H1 (cell line): ENCODE measurements around the gene CLMP. TPM values are rescaled to one million over a fixed set of nuclear protein-coding genes. Genes with fewer than 3 reads are reported as not detected.

Experiments
- CTCF ChIA-PET: fragments of 300-600 bp; sonication (Branson Sonifier 250); formaldehyde crosslinking; loops from one replicate; lab custom pipeline; 2021; ENCODE audit not compliant: partially characterized antibody; lab: Charles Lee
- POLR2A ChIA-PET: fragments of 300-600 bp; sonication (Branson Sonifier 250); formaldehyde crosslinking; loops from one replicate; lab custom pipeline; 2021; ENCODE audit warnings: inconsistent platforms; ENCODE audit not compliant: partially characterized antibody; lab: Charles Lee
- DNase-seq, 2 experiments: peaks; one replicate each; pipeline versions ENCODE4 v3.0.0 to v3.0.0-alpha.2; 2010 to 2022; ENCODE audit warnings: low spot score in 2 of 2, low read depth in 1 of 2, mixed read lengths in 1 of 2
- FAIRE-seq: peaks from 2 replicates; lab custom pipeline; 2011; peaks lifted over from hg19 to GRCh38; lab: Jason Lieb, UNC
- H2AFZ ChIP-seq: 2 replicates; pipeline ENCODE4 v1.8.1; 2012; ENCODE audit warnings: low read length, inconsistent platforms
- H2AK5ac ChIP-seq: 2 replicates; pipeline ENCODE4 v1.6.1; 2013; ENCODE audit warnings: low read depth, low read length
- H2BK120ac ChIP-seq: replicated peaks from 2 replicates; pipeline ENCODE3; 2013; ENCODE audit warnings: low read depth, low read length, inconsistent platforms
- H2BK12ac ChIP-seq: 2 replicates; pipeline ENCODE4 v1.6.1; 2013; ENCODE audit warnings: low read depth, low read length
- H2BK15ac ChIP-seq: 2 replicates; pipeline ENCODE4 v1.6.1; 2013; ENCODE audit warnings: low read length
- H2BK20ac ChIP-seq: 2 replicates; pipeline ENCODE4 v1.6.1; 2013; ENCODE audit warnings: low read length
- H2BK5ac ChIP-seq: 2 replicates; pipeline ENCODE4 v1.6.1; 2013; ENCODE audit warnings: low read depth, low read length
- H3K14ac ChIP-seq: 2 replicates; pipeline ENCODE4 v1.6.1; 2013; ENCODE audit warnings: inconsistent platforms; ENCODE audit not compliant: insufficient read length
- H3K18ac ChIP-seq: 2 replicates; pipeline ENCODE4 v1.6.1; 2013; ENCODE audit warnings: low read length; ENCODE audit errors: extremely low read depth
- H3K23ac ChIP-seq: 2 replicates; pipeline ENCODE4 v1.6.1; 2013; ENCODE audit warnings: inconsistent platforms; ENCODE audit not compliant: insufficient read length
- H3K23me2 ChIP-seq: 2 replicates; pipeline ENCODE4 v1.6.1; 2013; ENCODE audit warnings: low read depth, low read length
- H3K27ac ChIP-seq: 2 replicates; pipeline ENCODE4 v1.6.1; 2011; ENCODE audit warnings: low read depth, low read length, inconsistent platforms
- H3K27me3 ChIP-seq, 4 experiments: replicated peaks in 1 of 4; 1 replicate in 1 of 4; 2 replicates in 3 of 4; pipeline versions ENCODE4 v1.6.1 to v1.8.1; 2011 to 2013; ENCODE audit warnings: low read length in 3 of 4, mild to moderate bottlenecking in 3 of 4, inconsistent platforms in 2 of 4, mixed read lengths in 2 of 4, moderate library complexity in 1 of 4; ENCODE audit not compliant: control insufficient read depth in 3 of 4, insufficient read depth in 3 of 4; ENCODE audit errors: extremely low read depth in 1 of 4
- H3K36me3 ChIP-seq, 4 experiments: 2 replicates each; pipeline versions ENCODE4 v1.6.1 to v1.8.1; 2011 to 2013; ENCODE audit warnings: mild to moderate bottlenecking in 4 of 4, low read length in 3 of 4, moderate library complexity in 2 of 4, control low read depth in 1 of 4, inconsistent platforms in 1 of 4; ENCODE audit not compliant: insufficient read depth in 4 of 4, control insufficient read depth in 2 of 4
- H3K4ac ChIP-seq: replicated peaks from 2 replicates; pipeline ENCODE3; 2013; ENCODE audit warnings: low read length, low read depth, mixed read lengths, inconsistent platforms; ENCODE audit not compliant: insufficient read length
- H3K4me1 ChIP-seq, 4 experiments: replicated peaks in 1 of 4; 1 replicate in 1 of 4; 2 replicates in 3 of 4; pipeline versions ENCODE4 v1.6.1 to v1.8.1; 2011 to 2013; ENCODE audit warnings: low read length in 3 of 4, inconsistent platforms in 2 of 4, mixed read lengths in 1 of 4; ENCODE audit not compliant: insufficient read depth in 4 of 4, control insufficient read depth in 3 of 4
- H3K4me2 ChIP-seq, 2 experiments: 2 replicates each; pipeline versions ENCODE4 v1.6.1 to v1.8.1; 2011 to 2013; ENCODE audit warnings: low read depth in 2 of 2, low read length in 2 of 2, control low read depth in 1 of 2, inconsistent platforms in 1 of 2, mild to moderate bottlenecking in 1 of 2; ENCODE audit not compliant: insufficient read depth in 1 of 2
- H3K4me3 ChIP-seq, 4 experiments: fragments of 200-600, 300-600 bp in 1 of 4; sonication (generic), shearing (Covaris generic), sonication (Bioruptor Twin) in 1 of 4; 2 replicates each; pipeline versions ENCODE4 v1.5.1 to v1.8.1; 2011 to 2016; ENCODE audit warnings: low read length in 4 of 4, low read depth in 3 of 4, control low read depth in 2 of 4, inconsistent platforms in 2 of 4, mild to moderate bottlenecking in 2 of 4, mixed read lengths in 1 of 4, moderate library complexity in 1 of 4; ENCODE audit not compliant: insufficient read depth in 2 of 4; ENCODE audit errors: extremely low read depth in 1 of 4
- H3K56ac ChIP-seq: replicated peaks from 2 replicates; pipeline ENCODE3; 2013; ENCODE audit warnings: low read depth, mild to moderate bottlenecking, mixed read lengths, low read length, inconsistent platforms; ENCODE audit not compliant: insufficient read length
- H3K79me1 ChIP-seq: 2 replicates; pipeline ENCODE4 v1.6.1; 2013; ENCODE audit warnings: low read depth, low read length, control low read depth
- H3K79me2 ChIP-seq, 2 experiments: 2 replicates each; pipeline versions ENCODE4 v1.6.1 to v1.8.1; 2012 to 2013; ENCODE audit warnings: low read length in 2 of 2, mild to moderate bottlenecking in 2 of 2, inconsistent platforms in 1 of 2; ENCODE audit not compliant: insufficient read depth in 2 of 2, control insufficient read depth in 1 of 2
- H3K9ac ChIP-seq, 4 experiments: replicated peaks in 1 of 4; 1 replicate in 1 of 4; 2 replicates in 3 of 4; pipeline versions ENCODE4 v1.6.1 to v1.8.1; 2011 to 2013; ENCODE audit warnings: low read depth in 3 of 4, low read length in 3 of 4, control low read depth in 2 of 4, mild to moderate bottlenecking in 2 of 4, moderate library complexity in 2 of 4, inconsistent platforms in 1 of 4; ENCODE audit errors: extremely low read depth in 1 of 4
- H3K9me3 ChIP-seq, 2 experiments: 2 replicates each; pipeline versions ENCODE4 v1.6.1 to v1.8.1; 2012 to 2013; ENCODE audit warnings: mild to moderate bottlenecking in 2 of 2, moderate library complexity in 2 of 2, control low read depth in 1 of 2, inconsistent platforms in 1 of 2, low read depth in 1 of 2, low read length in 1 of 2, mixed read lengths in 1 of 2; ENCODE audit not compliant: insufficient read depth in 2 of 2
- H4K20me1 ChIP-seq, 2 experiments: replicated peaks in 1 of 2; 2 replicates each; pipeline versions ENCODE3 to v1.8.1; 2011 to 2013; ENCODE audit warnings: inconsistent platforms in 2 of 2, low read length in 2 of 2, mild to moderate bottlenecking in 1 of 2; ENCODE audit not compliant: insufficient read depth in 2 of 2, control insufficient read depth in 1 of 2
- H4K5ac ChIP-seq: 2 replicates; pipeline ENCODE4 v1.6.1; 2013; ENCODE audit warnings: low read length, low read depth, mixed read lengths, inconsistent platforms; ENCODE audit not compliant: insufficient read length
- H4K8ac ChIP-seq: 2 replicates; pipeline ENCODE4 v1.8.0; 2013; ENCODE audit warnings: mild to moderate bottlenecking, moderate library complexity, low read length, inconsistent platforms; ENCODE audit not compliant: insufficient read depth; ENCODE audit errors: extremely low read depth
- H4K91ac ChIP-seq: replicated peaks from 2 replicates; pipeline ENCODE3; 2013; ENCODE audit warnings: low read length, mixed read lengths, inconsistent platforms; ENCODE audit not compliant: insufficient read length
- ASH2L ChIP-seq: fragments of 200-600, 300-600 bp; sonication (generic); IDR thresholded peaks from one replicate; pipeline ENCODE4 v1.7.1; 2017; ENCODE audit warnings: low read length
- NANOG ChIP-seq: IDR thresholded peaks from 2 replicates; pipeline ENCODE4 v1.6.1; 2011; ENCODE audit warnings: low read length, low read depth, mild to moderate bottlenecking, inconsistent platforms; ENCODE audit not compliant: insufficient read depth, poor library complexity, severe bottlenecking
- NRF1 ChIP-seq: IDR thresholded peaks from 2 replicates; pipeline ENCODE4 v1.6.1; 2011; ENCODE audit warnings: mild to moderate bottlenecking, low read depth, low read length, improper control_type of control experiment
- SIN3A ChIP-seq, 2 experiments: IDR thresholded peaks in 1 of 2; conservative IDR thresholded peaks in 1 of 2; 2 replicates each; pipeline ENCODE4 v1.6.1; 2011 to 2012; ENCODE audit warnings: low read length in 2 of 2, improper control_type of control experiment in 1 of 2, low read depth in 1 of 2, mild to moderate bottlenecking in 1 of 2
- SP2 ChIP-seq: IDR thresholded peaks from 2 replicates; pipeline ENCODE4 v1.6.1; 2012; ENCODE audit warnings: mild to moderate bottlenecking, low read length, inconsistent platforms
- WGBS, 2 experiments: shearing (Covaris generic) in 1 of 2; methylation state at CpG; one replicate each; pipeline versions ENCODE4 v1.1.6 to v1.1.7; 2013 to 2015; ENCODE audit warnings: low lambda C conversion rate in 2 of 2, mixed read lengths in 2 of 2, inconsistent platforms in 1 of 2, low coverage in 1 of 2, missing lambda C conversion rate in 1 of 2; ENCODE audit not compliant: insufficient replicate concordance in 2 of 2, insufficient coverage in 1 of 2, insufficient read length in 1 of 2; ENCODE audit errors: extremely low coverage in 1 of 2, missing lambda C conversion rate in 1 of 2; 5-methylcytosine and 5-hydroxymethylcytosine counted together
- polyA plus RNA-seq, 7 experiments: library from polyadenylated mRNA; depleted of rRNA in 3 of 7; stranded (reverse) in 5 of 7; unstranded in 2 of 7; fragments of >200 nt in 5 of 7; fragments of 200-250 nt in 2 of 7; gene quantifications; 1 replicate in 5 of 7; 2 replicates in 1 of 7; 4 replicates in 1 of 7; pipeline versions ENCODE4 v1.2.1 to v1.2.3, GENCODE V29; 2011 to 2013; ENCODE audit warnings: missing spikeins in 2 of 7, mixed read lengths in 2 of 7
- total RNA-seq: library from RNA; stranded (reverse); fragmentation: NEBNext Ultra II Directional; extraction: Animal tissue kit (Norgen Biotek cat#: 25700); gene quantifications from 2 replicates; pipeline ENCODE4 v1.2.1, GENCODE V29; 2021
- TF ChIP-seq, protein P1 (sequence below): IDR thresholded peaks from 2 replicates; pipeline ENCODE4 v1.6.1; 2011; ENCODE audit warnings: low read depth, mild to moderate bottlenecking, low read length; ENCODE audit not compliant: insufficient read depth

Gene CLMP
- total and polyA plus RNA-seq, 2 of the 8 experiments (the other 6 are each of a cell fraction or from before 2014, with no cell fraction given): 9.9 to 24.1 TPM

DNA sequence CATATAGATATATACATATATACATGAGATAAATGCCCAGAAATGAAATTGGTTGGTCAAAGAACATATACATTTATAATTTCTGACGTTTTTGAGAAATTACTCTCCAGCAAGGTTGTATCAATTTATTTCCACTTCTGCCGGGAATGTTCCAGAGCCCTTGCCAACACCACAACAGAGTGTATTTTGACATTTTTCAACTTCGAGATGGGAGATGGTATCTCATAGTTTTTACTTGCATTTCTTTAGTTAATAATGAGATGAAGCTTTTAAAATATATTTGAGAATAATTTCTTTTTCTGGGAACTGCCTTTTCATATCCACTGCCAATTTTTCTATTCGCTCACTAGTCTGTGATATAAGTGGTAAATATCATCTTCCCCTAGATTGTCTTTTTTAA is 19.3 kb upstream of the CLMP start:
- Histone ChIP-seq H3K79me2 (no peaks in the 10 kb centered on the region), H4K20me1 (no peaks in the 10 kb centered on the region), H4K5ac (no peak overlapping the region), H3K4ac (no peak overlapping the region), H2BK15ac (no peak overlapping the region), H3K4me1 (peaks cover 1 to 13% (median 9%) of the 10 kb centered on the region in 4 experiments; a peak in 5 of 7 replicates), H3K23ac (no peak overlapping the region), H3K14ac (no peak overlapping the region), H3K36me3 (no peaks in the 10 kb centered on the region), H3K79me1 (no peaks in the 10 kb centered on the region), H3K9ac (no peak overlapping the region), H3K27ac (no peak overlapping the region), H3K23me2 (no peaks in the 10 kb centered on the region), H3K27me3 (no peaks in the 10 kb centered on the region; a peak in 1 of 7 replicates), H3K56ac (no peak overlapping the region), H3K18ac (no peak overlapping the region), H3K4me3 (no peak overlapping the region), H2BK120ac (no peak overlapping the region), H2BK20ac (no peak overlapping the region), H4K91ac (no peak overlapping the region), H2AFZ (no peak overlapping the region), H2BK12ac (no peak overlapping the region), H4K8ac (no peak overlapping the region), H2BK5ac (no peak overlapping the region), H2AK5ac (no peak overlapping the region), H3K9me3 (no peaks in the 10 kb centered on the region), H3K4me2 (no peak overlapping the region)
- no peak for TF ChIP-seq ASH2L
- TF ChIP-seq, protein P1, sequence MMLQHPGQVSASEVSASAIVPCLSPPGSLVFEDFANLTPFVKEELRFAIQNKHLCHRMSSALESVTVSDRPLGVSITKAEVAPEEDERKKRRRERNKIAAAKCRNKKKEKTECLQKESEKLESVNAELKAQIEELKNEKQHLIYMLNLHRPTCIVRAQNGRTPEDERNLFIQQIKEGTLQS: no peak
- TF ChIP-seq SP2: no peak
- TF ChIP-seq NRF1: no peak
- TF ChIP-seq SIN3A (conservative IDR thresholded peaks at IDR 0.05 in 1 of 2, IDR thresholded peaks at IDR 0.05 in 1 of 2; ENCODE audit: low read depth in 1 of 2, low read length in 2 of 2): no peak
- TF ChIP-seq NANOG: no peak
- DNase-seq (no peak), FAIRE-seq (no peak)
- WGBS, 2 experiments: 91% methylated on average over 4 of the region's 4 CpGs; no CpG with 5 or more reads in 1 of the 2 experiments
- ChIA-PET CTCF (interaction anchor here (0.6 to 1.7 kb wide), 2 partner anchors 51 to 113 kb away, joined by 3 to 5 read pairs; no protein-coding TSS in a partner anchor), POLR2A (interaction anchor here (4.0 kb wide), 1 partner anchor 11 kb away, joined by 14 read pairs; no protein-coding TSS in a partner anchor)
